Endothelial cell of umbilical vein (primary cell): ENCODE measurements around the gene ACTR3C.
"Not testable (repeated sequence)": the region's sequence is repeated elsewhere in the genome, so short reads cannot be mapped to it uniquely, and the experiment has no call there.

ENCODE experiments used
- POLR2AphosphoS5 ChIP-seq: IDR thresholded peaks from 2 replicates; pipeline ENCODE4 v1.6.1; 2012; ENCODE audit warnings: low read depth, mild to moderate bottlenecking, control low read depth, low read length, moderate library complexity; ENCODE audit not compliant: insufficient read depth
- TF ChIP-seq, protein P1 (sequence below), 2 donors: IDR thresholded peaks; 1 replicate in 1 of 2; 2 replicates in 1 of 2; pipeline ENCODE4 v1.5.1; 2011; ENCODE audit warnings: low read length in 2 of 2, mild to moderate bottlenecking in 2 of 2, moderate library complexity in 2 of 2, control low read depth in 1 of 2, inconsistent platforms in 1 of 2, low read depth in 1 of 2; ENCODE audit not compliant: insufficient read depth in 1 of 2; ENCODE audit errors: extremely low read depth in 1 of 2

DNA sequence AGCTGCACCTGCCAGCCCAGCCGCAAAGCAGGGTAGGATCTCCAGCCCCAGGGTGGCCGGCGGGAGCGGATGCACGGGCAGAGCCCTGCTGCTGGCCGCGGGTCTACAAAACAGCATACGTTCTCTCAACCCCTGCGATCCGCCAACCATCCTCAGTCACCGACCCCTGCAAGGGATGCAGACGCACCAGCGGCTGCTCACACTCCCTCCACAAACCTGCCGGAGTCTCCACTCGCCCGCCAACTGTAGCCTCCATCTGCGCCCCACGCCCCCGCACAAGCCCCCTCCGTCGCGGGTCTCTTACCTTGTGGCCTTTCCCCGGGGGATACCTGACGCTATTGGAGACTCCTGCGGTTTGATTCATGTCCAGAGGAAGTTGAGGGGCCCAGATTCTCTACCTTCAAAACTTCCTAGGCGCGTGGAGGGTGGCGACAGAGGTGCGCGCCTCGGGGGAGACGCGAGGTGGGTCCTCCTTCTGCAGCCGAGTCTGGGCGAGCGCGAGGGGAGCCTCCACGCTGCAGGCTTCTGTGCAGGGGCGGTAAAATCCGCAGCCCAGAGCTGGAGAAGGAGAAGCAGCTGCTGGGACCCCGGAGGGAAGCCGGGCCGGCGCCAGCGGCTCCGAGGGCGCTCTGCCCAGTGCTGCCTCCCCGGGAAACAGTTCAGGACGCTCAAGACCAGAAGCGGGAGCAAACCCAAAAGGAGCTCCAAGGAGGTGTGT is 103.2 kb downstream of the ACTR3C start:
- TF ChIP-seq, protein P1, sequence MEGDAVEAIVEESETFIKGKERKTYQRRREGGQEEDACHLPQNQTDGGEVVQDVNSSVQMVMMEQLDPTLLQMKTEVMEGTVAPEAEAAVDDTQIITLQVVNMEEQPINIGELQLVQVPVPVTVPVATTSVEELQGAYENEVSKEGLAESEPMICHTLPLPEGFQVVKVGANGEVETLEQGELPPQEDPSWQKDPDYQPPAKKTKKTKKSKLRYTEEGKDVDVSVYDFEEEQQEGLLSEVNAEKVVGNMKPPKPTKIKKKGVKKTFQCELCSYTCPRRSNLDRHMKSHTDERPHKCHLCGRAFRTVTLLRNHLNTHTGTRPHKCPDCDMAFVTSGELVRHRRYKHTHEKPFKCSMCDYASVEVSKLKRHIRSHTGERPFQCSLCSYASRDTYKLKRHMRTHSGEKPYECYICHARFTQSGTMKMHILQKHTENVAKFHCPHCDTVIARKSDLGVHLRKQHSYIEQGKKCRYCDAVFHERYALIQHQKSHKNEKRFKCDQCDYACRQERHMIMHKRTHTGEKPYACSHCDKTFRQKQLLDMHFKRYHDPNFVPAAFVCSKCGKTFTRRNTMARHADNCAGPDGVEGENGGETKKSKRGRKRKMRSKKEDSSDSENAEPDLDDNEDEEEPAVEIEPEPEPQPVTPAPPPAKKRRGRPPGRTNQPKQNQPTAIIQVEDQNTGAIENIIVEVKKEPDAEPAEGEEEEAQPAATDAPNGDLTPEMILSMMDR (IDR thresholded peaks at IDR 0.05; ENCODE audit: extremely low read depth in 1 of 2, insufficient read depth in 1 of 2, low read depth in 1 of 2, low read length in 2 of 2) = not testable (repeated sequence)
- not testable (repeated sequence) for TF ChIP-seq POLR2AphosphoS5
